Limb (tissue), 2 donors: ENCODE measurements around the gene C6orf132.
A peak's percentile ranks its signal among the peaks of the same experiment; 100 is the strongest.

Experiments
- DNase-seq, 2 donors: peaks; one replicate each; pipeline ENCODE4 v3.0.0-alpha.2; 2016; ENCODE audit errors: extremely low spot score in 2 of 2

The C6orf132 gene

DNA sequence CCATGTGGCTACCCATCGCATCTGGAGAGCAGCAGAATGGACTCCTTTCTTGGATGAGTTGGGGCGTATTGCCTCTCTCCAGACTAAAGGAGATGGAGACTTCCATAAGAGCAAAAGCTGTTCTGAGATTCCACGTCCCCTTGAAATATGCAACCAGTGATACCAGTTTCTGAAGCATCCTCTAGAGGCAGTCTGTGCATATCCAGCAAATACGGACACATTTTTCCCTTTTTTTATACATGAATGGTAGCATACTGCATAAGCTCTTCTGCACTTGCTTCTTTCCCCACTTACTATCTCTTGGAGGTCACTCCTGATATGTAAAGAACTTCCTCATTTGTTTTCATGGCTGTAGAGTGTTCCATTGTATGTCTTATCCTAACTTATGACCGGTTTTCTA lies 57.5 kb downstream of the C6orf132 start:
- no peak for DNase-seq

GRCh38 chr6:42083530-42083929 lies 58.9 kb downstream of the C6orf132 start:
- no peak for DNase-seq

DNA sequence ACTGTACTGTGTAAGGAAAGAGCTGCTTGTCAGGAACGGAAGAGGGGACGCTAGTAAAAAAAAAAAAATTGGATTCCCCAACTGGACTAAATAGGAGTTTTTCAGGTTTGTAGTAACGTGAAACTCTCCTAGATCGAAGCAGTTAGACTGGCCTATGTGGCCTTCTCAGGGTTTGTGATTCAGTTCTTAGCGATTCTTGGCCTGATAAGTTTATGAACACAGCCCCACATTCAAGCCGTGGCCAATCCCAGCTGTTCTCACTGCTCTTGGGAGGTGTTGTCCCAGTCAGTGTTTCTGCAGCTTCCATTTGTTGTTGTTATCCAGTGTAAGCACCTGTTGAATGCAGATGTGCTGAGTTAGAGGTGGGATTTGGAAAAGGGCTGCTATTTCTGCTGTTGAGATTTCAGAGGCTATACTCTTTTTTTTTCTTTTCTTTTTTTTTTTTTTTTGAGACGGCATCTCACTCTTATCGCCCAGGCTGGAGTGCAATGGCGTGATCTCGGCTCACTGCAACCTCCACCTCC lies 62.4 kb downstream of the C6orf132 start:
- no peak for DNase-seq

DNA sequence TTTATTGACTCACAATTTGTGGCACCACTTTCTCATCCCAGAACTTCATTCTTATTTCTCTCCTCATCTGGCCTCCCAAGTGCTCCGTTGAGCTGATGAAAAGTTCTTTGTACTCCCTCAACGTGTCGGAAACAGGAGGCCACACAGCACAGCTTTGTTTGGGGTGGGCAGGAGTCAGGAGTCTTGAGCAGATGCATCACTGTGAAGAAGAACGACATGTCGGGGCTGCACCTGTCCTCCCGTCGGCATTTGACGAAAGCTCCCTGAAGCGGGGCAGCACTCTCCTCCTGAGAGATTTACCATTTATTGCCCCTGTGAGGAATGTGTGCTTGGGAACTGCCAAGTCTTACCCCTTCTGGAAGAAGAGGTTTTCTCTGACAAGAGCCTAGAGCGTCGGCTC lies 64.0 kb downstream of the C6orf132 start:
- no peak for DNase-seq

- DNase-seq = peak; percentile 58 to 85
Observed at GRCh38 chr6:42075159-42075838, 67.1 kb downstream of the C6orf132 start.

DNA sequence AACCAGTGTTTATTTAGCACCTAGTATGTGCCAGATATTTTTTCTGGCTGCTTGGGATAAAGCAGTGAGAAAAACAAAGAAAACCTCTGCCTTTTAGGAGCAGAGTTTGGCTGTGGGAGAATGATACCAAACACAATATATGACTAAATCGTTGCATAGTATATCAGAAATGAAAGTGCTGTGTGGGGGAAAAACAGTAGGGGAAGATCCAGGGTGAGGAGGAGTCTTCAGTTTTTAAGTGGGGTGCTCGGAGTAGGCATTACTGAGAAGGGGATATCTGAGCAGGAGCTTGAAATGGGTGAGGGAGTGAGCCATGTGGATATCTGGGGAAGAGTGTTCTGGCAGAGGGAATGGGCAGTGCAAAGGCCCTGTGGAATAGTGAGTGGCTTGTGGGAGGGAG lies 69.1 kb downstream of the C6orf132 start:
- no peak for DNase-seq

DNA sequence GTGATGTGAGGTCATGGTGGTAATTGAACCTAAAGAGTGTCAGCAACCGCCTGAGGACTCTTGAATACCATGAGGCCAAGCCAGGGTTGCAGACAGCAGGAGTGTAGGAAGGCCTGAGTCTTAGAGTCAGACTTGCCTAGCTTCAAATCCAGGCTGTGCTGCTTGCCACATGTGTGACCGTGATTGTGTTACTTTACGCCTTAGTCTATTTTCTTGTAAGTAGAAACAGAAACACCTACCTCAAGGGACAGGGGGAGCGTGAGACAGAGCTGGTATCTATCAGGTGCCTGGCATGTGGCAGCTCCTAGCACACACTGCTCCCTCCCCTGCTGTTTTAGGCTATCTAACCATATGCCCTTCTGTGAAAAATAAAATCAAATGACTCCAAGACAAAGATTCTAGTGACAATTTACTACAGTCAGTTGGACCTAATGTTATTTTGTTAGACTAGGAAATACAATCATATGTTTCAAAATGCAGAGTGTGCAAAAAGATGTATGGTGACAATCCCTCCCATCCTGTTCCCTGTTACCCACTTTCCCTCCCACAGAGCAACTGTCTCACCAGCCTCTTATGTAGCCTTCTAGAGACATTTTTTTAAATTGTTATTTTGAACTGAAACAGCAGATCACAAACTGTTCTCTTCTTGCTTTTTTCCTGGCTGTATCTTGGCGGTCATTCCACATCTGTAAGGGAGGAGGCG lies 70.4 kb downstream of the C6orf132 start:
- DNase-seq = no peak

GRCh38 chr6:42068872-42069522 lies 73.4 kb downstream of the C6orf132 start:
- no peak for DNase-seq

GRCh38 chr6:42068173-42068572 lies 74.2 kb downstream of the C6orf132 start:
- DNase-seq = no peak

- DNase-seq = no peak
Observed at GRCh38 chr6:42066156-42066675, 76.2 kb downstream of the C6orf132 start.

DNA sequence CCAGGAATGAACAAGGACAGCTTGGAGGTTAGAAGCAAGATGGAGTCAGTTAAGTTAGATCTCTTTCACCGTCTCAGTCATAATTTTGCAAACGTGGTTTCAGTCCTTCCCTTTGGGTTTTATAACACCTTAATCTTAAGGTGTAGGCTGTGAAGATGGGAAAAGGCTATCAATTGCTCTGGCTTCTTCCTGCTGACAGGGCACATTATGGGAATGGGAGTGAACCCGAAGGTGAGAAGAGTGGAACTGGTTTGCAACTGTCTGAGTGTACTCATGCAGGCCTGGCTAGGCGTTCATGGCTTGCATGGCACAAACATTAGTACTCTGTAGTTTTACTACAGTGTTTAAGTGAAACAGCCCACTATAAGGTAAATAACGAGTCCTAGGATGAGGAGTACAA lies 82.7 kb downstream of the C6orf132 start:
- DNase-seq = no peak

- DNase-seq = no peak
Observed at GRCh38 chr6:42053601-42054000, 88.8 kb downstream of the C6orf132 start.

DNA sequence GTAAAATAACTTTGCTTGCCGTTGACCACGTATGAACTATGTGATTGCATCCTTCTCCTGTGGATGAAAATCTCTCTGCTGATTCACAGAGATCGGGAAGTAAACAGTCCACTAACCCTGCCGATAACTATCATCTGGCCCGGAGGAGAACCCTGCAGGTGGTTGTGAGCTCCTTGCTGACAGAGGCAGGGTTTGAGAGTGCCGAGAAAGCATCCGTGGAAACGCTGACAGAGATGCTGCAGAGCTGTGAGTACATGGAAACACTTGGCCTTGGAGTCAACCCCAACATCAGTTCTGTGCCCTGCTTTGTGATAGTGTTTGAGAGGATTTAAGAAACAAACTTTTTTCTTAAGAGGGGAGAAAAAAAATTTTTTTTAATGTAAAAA lies 91.2 kb downstream of the C6orf132 start:
- no peak for DNase-seq
